Gastrocnemius medialis (tissue), 4 donors: ENCODE measurements around the gene PTER. TPM values are rescaled to one million over a fixed set of nuclear protein-coding genes. Genes with fewer than 3 reads are reported as not detected.

Source experiments
- ATAC-seq, 2 donors: fragments of 150-250 bp; one replicate each; pipeline ENCODE4 v1.9.1; 2016
- DNase-seq, 2 donors: peaks; one replicate each; pipeline ENCODE4 v3.0.0-alpha.2; 2019
- H3K27ac ChIP-seq, 4 donors: fragments of 200-600 bp; sonication (generic); 1 replicate in 1 of 4; 2 replicates in 3 of 4; pipeline ENCODE4 v1.5.1; 2016 to 2018; ENCODE audit warnings: mild to moderate bottlenecking in 2 of 4, moderate library complexity in 1 of 4
- H3K27me3 ChIP-seq, 3 donors: fragments of 200-600 bp; sonication (generic) in 2 of 3; 1 replicate in 1 of 3; 2 replicates in 2 of 3; pipeline versions ENCODE4 v1.5.1 to v1.6.0; 2016 to 2019; ENCODE audit warnings: mild to moderate bottlenecking in 1 of 3, moderate library complexity in 1 of 3
- H3K36me3 ChIP-seq, 2 donors: fragments of 200-600 bp; sonication (generic) in 1 of 2; one replicate each; pipeline ENCODE4 v1.5.1; 2017 to 2018
- H3K4me1 ChIP-seq, 2 donors: fragments of 200-600 bp; sonication (generic) in 1 of 2; one replicate each; pipeline ENCODE4 v1.5.1; 2016 to 2017; ENCODE audit warnings: mild to moderate bottlenecking in 2 of 2
- H3K4me3 ChIP-seq, 4 donors: fragments of 200-600 bp; sonication (generic) in 3 of 4; 1 replicate in 1 of 4; 2 replicates in 3 of 4; pipeline ENCODE4 v1.5.1; 2016 to 2019; ENCODE audit warnings: mild to moderate bottlenecking in 2 of 4
- H3K9me3 ChIP-seq, 3 donors: fragments of 200-600 bp; sonication (generic) in 2 of 3; 1 replicate in 1 of 3; 2 replicates in 2 of 3; pipeline ENCODE4 v1.5.1; 2016 to 2019
- CTCF ChIP-seq, 5 experiments: fragments of 450-650 bp in 3 of 5; fragments of 200-600 bp in 2 of 5; sonication (generic) in 2 of 5; IDR thresholded peaks in 4 of 5; conservative IDR thresholded peaks in 1 of 5; 1 replicate in 4 of 5; 2 replicates in 1 of 5; pipeline ENCODE4 v1.5.1; 2016 to 2019; ENCODE audit warnings: antibody characterized with exemption in 5 of 5, mild to moderate bottlenecking in 3 of 5, moderate library complexity in 3 of 5
- POLR2A ChIP-seq, 2 donors: fragments of 450-650 bp; IDR thresholded peaks; one replicate each; pipeline ENCODE4 v1.6.1; 2017; ENCODE audit warnings: antibody characterized with exemption in 2 of 2, mild to moderate bottlenecking in 2 of 2, moderate library complexity in 2 of 2
- in situ Hi-C, 4 donors: fragments of 200-750 bp; cut with MboI; loops; one replicate each; pipeline versions ENCODE4 v1.15.0 to v1.8.0; 2017; ENCODE audit warnings: low sequenced_read_pairs in 4 of 4
- intact Hi-C: fragments of 100-400 bp; cut with DNase I; formaldehyde crosslinking; loops from one replicate; pipeline ENCODE4 v1.15.1; 2023; ENCODE audit warnings: low total_unique reads
- total RNA-seq, 4 donors: library from RNA; depleted of rRNA; stranded (reverse); fragments of >200 nt; gene quantifications; one replicate each; pipeline versions ENCODE4 v1.1.0 to v1.2.3, GENCODE V29; 2016

PTER gene
- total RNA-seq, 4 donors from 2014 or later, result 6.5 to 10.4 (median 8.5) TPM

GRCh38 chr10:16519250-16519907 is 82.6 kb downstream of the PTER start:
- Histone ChIP-seq H3K9me3 (no peaks in the 10 kb centered on the region), H3K4me1 (no peaks in the 10 kb centered on the region), H3K4me3 (no peak overlapping the region), H3K36me3 (no peaks in the 10 kb centered on the region), H3K27me3 (peaks cover 13 to 31% (median 25%) of the 10 kb centered on the region in 3 donors), H3K27ac (no peak overlapping the region)
- DNase-seq, result no peak
- in situ Hi-C loops, result no loop called here
- no peak for TF ChIP-seq POLR2A (IDR thresholded peaks at IDR 0.05)
- TF ChIP-seq CTCF (IDR thresholded peaks at IDR 0.05 in 4 of 5, conservative IDR thresholded peaks at IDR 0.05 in 1 of 5), result no peak
- intact Hi-C loops, result no loop called here
- no peak for ATAC-seq

GRCh38 chr10:16519908-16520861 is 83.4 kb downstream of the PTER start:
- Histone ChIP-seq H3K9me3 (no peaks in the 10 kb centered on the region), H3K4me3 (peak overlapping the region in 1 of 4 donors; percentile 42), H3K36me3 (no peaks in the 10 kb centered on the region), H3K27ac (no peak overlapping the region), H3K4me1 (no peaks in the 10 kb centered on the region), H3K27me3 (peaks cover 13 to 31% (median 24%) of the 10 kb centered on the region in 3 donors)
- DNase-seq (no peak), ATAC-seq (no peak)
- TF ChIP-seq CTCF (IDR thresholded peaks at IDR 0.05 in 4 of 5, conservative IDR thresholded peaks at IDR 0.05 in 1 of 5) (no peak), POLR2A (IDR thresholded peaks at IDR 0.05) (no peak)
- in situ Hi-C loops (no loop called here), intact Hi-C loops (no loop called here)

- in situ Hi-C loops (no loop called here), intact Hi-C loops (no loop called here)
- Histone ChIP-seq H3K4me1 (no peaks in the 10 kb centered on the region), H3K36me3 (no peaks in the 10 kb centered on the region), H3K9me3 (no peaks in the 10 kb centered on the region), H3K27me3 (peaks cover 13 to 31% (median 21%) of the 10 kb centered on the region in 3 donors), H3K4me3 (peak overlapping the region; percentile 34 to 57 (median 40)), H3K27ac (no peak overlapping the region)
- no peak for TF ChIP-seq CTCF (IDR thresholded peaks at IDR 0.05 in 4 of 5, conservative IDR thresholded peaks at IDR 0.05 in 1 of 5)
- TF ChIP-seq POLR2A (IDR thresholded peaks at IDR 0.05), result no peak
- ATAC-seq (no peak), DNase-seq (no peak)
Observed at GRCh38 chr10:16520900-16521299, 84.1 kb downstream of the PTER start.

GRCh38 chr10:16521311-16522016 is 84.7 kb downstream of the PTER start, which contains the start of gene C1QL3:
Gene C1QL3 (minus strand): TSS chr10:16521879. CDS start chr10:16521065, 814 bp downstream.
- DNase-seq (no peak), ATAC-seq (no peak)
- H3K4me3 ChIP-seq, result peak within 1 kb of the TSS; percentile 34 to 57 (median 40)
- H3K9me3 ChIP-seq, result no peaks in the 10 kb centered on the region
- no peaks in the 10 kb centered on the region for H3K36me3 ChIP-seq
- intact Hi-C loops, result no loop called here
- H3K27me3 ChIP-seq, result peaks cover 13 to 29% (median 21%) of the 10 kb centered on the region in 3 donors
- no peak within 1 kb of the TSS for H3K27ac ChIP-seq
- no peaks in the 10 kb centered on the region for H3K4me1 ChIP-seq
- in situ Hi-C loops, result no loop called here
- TF ChIP-seq CTCF (IDR thresholded peaks at IDR 0.05 in 4 of 5, conservative IDR thresholded peaks at IDR 0.05 in 1 of 5) (no peak), POLR2A (IDR thresholded peaks at IDR 0.05) (no peak)
